CD4-positive, alpha-beta T cell treated with Interleukin-4 for 4 hours (primary cell): ENCODE data around the gene BMP5.

Experiments
- DNase-seq: peaks from one replicate; pipeline ENCODE4 v3.0.0-alpha.2; 2020

Gene BMP5

GRCh38 chr6:55870181-55870813 lies 5.1 kb downstream of the BMP5 start:
- no peak for DNase-seq

- DNase-seq: no peak
Observed at GRCh38 chr6:55869674-55870073, 5.7 kb downstream of the BMP5 start.

GRCh38 chr6:55868771-55869479 lies 6.5 kb downstream of the BMP5 start:
- DNase-seq: no peak

GRCh38 chr6:55868176-55868575 lies 7.2 kb downstream of the BMP5 start:
- DNase-seq: no peak

GRCh38 chr6:55866128-55866527 lies 9.3 kb downstream of the BMP5 start:
- DNase-seq: no peak

- DNase-seq: no peak
Observed at GRCh38 chr6:55853008-55854001, 22.1 kb downstream of the BMP5 start.

- DNase-seq: no peak
Observed at GRCh38 chr6:55841341-55841740, 34.0 kb downstream of the BMP5 start.

- no peak for DNase-seq
Observed at GRCh38 chr6:55839080-55839479, 36.3 kb downstream of the BMP5 start.

GRCh38 chr6:55836945-55837344 lies 38.4 kb downstream of the BMP5 start:
- DNase-seq: no peak

GRCh38 chr6:55836481-55836880 lies 38.9 kb downstream of the BMP5 start:
- no peak for DNase-seq

- no peak for DNase-seq
Observed at GRCh38 chr6:55835220-55835619, 40.2 kb downstream of the BMP5 start.

GRCh38 chr6:55833284-55833683 lies 42.1 kb downstream of the BMP5 start:
- no peak for DNase-seq

- no peak for DNase-seq
Observed at GRCh38 chr6:55827818-55828522, 47.4 kb downstream of the BMP5 start.

- no peak for DNase-seq
Observed at GRCh38 chr6:55826941-55827340, 48.4 kb downstream of the BMP5 start.

- DNase-seq: no peak
Observed at GRCh38 chr6:55825402-55826051, 49.9 kb downstream of the BMP5 start.

- no peak for DNase-seq
Observed at GRCh38 chr6:55822815-55823214, 52.6 kb downstream of the BMP5 start.

GRCh38 chr6:55822005-55822404 lies 53.4 kb downstream of the BMP5 start:
- DNase-seq: no peak

GRCh38 chr6:55820696-55821095 lies 54.7 kb downstream of the BMP5 start:
- DNase-seq: no peak

GRCh38 chr6:55819811-55820210 lies 55.6 kb downstream of the BMP5 start:
- DNase-seq: no peak

- DNase-seq: no peak
Observed at GRCh38 chr6:55818482-55818881, 56.9 kb downstream of the BMP5 start.

GRCh38 chr6:55812509-55812908 lies 62.9 kb downstream of the BMP5 start:
- no peak for DNase-seq

GRCh38 chr6:55811074-55811473 lies 64.3 kb downstream of the BMP5 start:
- DNase-seq: no peak
